Activated naive CD8-positive, alpha-beta T cell (primary cell): ENCODE results near the gene POC5.
A peak's percentile ranks its signal among the peaks of the same experiment; 100 is the strongest.
"Not testable (repeated sequence)": the region's sequence is repeated elsewhere in the genome, so short reads cannot be mapped to it uniquely, and the experiment has no call there.

Experiments
- H3K27ac Mint-ChIP-seq: one replicate; pipeline ENCODE4 v1.8.0; 2021; ENCODE audit warnings: mixed read lengths
- H3K27me3 Mint-ChIP-seq: one replicate; pipeline ENCODE4 v1.8.0; 2021; ENCODE audit warnings: mixed read lengths
- H3K36me3 Mint-ChIP-seq: one replicate; pipeline ENCODE4 v1.8.0; 2021; ENCODE audit warnings: mixed read lengths
- H3K4me1 Mint-ChIP-seq: one replicate; pipeline ENCODE4 v1.8.0; 2021; ENCODE audit warnings: low read depth, mixed read lengths
- H3K4me3 Mint-ChIP-seq: one replicate; pipeline ENCODE4 v1.8.0; 2021; ENCODE audit warnings: mild to moderate bottlenecking, mixed read lengths
- H3K9me3 Mint-ChIP-seq: one replicate; pipeline ENCODE4 v1.8.0; 2021; ENCODE audit warnings: low read depth, mixed read lengths

POC5 gene, protein sequence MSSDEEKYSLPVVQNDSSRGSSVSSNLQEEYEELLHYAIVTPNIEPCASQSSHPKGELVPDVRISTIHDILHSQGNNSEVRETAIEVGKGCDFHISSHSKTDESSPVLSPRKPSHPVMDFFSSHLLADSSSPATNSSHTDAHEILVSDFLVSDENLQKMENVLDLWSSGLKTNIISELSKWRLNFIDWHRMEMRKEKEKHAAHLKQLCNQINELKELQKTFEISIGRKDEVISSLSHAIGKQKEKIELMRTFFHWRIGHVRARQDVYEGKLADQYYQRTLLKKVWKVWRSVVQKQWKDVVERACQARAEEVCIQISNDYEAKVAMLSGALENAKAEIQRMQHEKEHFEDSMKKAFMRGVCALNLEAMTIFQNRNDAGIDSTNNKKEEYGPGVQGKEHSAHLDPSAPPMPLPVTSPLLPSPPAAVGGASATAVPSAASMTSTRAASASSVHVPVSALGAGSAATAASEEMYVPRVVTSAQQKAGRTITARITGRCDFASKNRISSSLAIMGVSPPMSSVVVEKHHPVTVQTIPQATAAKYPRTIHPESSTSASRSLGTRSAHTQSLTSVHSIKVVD

GRCh38 chr5:75717082-75717922, at the start of gene POC5:
TSS of gene POC5 (minus strand) at chr5:75717437. CDS start at chr5:75712937, 4,500 bp downstream.
- Mint-ChIP-seq H3K4me1 (peaks cover 43% of the 10 kb centered on the region), H3K27me3 (no peaks in the 10 kb centered on the region), H3K36me3 (peaks cover 11% of the 10 kb centered on the region), H3K9me3 (no peaks in the 10 kb centered on the region), H3K4me3 (peak within 1 kb of the TSS; percentile 99), H3K27ac (peak within 1 kb of the TSS; percentile 99)

DNA sequence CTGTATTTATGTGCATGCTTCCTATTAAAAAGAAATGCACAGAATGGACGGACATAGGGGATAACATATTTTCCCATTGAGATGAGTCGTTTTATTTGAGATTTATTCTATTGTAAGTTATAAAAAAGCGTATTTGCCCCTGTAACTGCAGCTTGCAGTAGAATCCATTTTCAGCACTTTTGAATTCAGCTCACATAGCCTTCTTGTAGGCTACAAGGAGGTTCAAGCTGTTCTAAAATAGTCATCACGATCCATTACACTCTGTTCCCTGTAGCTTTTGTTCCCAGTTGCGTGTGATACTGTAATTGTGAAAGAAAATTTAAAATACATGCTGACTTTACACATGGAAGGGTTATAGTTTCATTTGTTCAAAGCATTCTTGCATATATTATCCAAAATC, 40.9 kb upstream of the POC5 start:
- Mint-ChIP-seq H3K36me3 (no peaks in the 10 kb centered on the region), H3K27ac (no peak overlapping the region), H3K9me3 (no peaks in the 10 kb centered on the region), H3K4me3 (no peak overlapping the region), H3K4me1 (no peaks in the 10 kb centered on the region), H3K27me3 (peaks cover 15% of the 10 kb centered on the region)

DNA sequence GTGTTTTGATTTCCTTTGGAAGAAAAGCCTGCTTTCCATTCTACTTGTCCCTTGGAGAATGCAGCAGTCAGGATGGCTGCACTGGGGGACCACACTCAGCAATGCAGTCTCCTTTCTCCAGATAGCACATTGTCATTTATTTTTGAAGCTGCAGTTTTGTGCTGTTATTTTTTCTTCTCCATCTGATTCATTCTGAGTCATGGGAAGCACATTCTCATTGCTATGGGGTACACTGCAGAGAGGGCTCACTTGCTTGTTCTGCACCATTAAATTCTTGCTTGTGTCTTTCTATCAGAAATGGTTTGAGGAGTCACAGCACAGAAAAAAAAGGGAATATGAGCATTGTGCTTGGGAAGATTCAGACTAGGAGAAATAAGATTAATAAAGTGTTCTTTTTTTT, 39.7 kb upstream of the POC5 start:
- H3K27ac Mint-ChIP-seq, result no peak overlapping the region
- peaks cover 13% of the 10 kb centered on the region for H3K27me3 Mint-ChIP-seq
- no peak overlapping the region for H3K4me3 Mint-ChIP-seq
- H3K36me3 Mint-ChIP-seq, result no peaks in the 10 kb centered on the region
- no peaks in the 10 kb centered on the region for H3K4me1 Mint-ChIP-seq
- no peaks in the 10 kb centered on the region for H3K9me3 Mint-ChIP-seq

GRCh38 chr5:75756211-75756610, 39.0 kb upstream of the POC5 start:
- Mint-ChIP-seq H3K4me3 (no peak overlapping the region), H3K27me3 (peaks cover 13% of the 10 kb centered on the region), H3K4me1 (no peaks in the 10 kb centered on the region), H3K9me3 (no peaks in the 10 kb centered on the region), H3K36me3 (no peaks in the 10 kb centered on the region), H3K27ac (no peak overlapping the region)

DNA sequence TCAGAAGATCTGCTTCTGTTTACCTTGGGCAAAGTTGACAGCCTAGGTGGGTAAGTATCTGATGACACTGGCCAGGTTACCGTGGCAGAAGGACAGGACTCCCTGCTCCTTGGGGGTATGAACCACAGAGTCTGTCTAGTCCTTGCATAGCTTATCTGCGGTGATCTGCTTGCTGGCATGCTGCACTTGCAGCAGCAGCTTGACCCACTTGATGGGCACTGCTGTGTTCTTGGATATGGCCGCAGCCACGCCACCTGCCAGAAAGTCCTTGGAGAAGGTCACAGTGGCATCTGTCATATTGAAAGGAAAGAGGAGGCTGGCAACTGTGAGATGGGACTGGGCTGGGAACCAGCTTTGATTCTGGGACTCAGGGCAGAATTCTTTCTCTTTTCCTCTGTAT, 35.9 kb upstream of the POC5 start:
- Mint-ChIP-seq H3K4me1 (no peaks in the 10 kb centered on the region), H3K27ac (no peak overlapping the region), H3K4me3 (no peak overlapping the region), H3K9me3 (no peaks in the 10 kb centered on the region), H3K36me3 (no peaks in the 10 kb centered on the region), H3K27me3 (peaks cover 11% of the 10 kb centered on the region)

DNA sequence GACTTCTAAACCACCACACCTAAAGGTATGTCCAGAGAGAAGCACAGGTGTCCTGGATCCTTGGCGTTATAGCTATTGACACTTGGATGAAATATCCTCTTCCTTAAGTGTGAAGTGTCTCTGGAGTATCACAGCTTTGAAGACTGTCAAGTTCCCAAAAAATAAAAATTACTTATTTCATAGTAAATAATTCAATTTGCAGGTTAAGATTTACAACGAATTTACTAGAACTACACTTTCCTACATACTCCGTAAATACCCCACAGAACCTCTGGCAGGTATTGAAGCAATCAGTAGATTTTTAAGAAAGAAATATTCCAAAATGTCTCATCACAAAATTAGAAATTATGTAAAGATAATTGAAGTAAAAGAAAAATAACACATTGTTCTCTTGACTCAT, 27.1 kb upstream of the POC5 start:
- Mint-ChIP-seq H3K27ac (no peak overlapping the region), H3K27me3 (peaks cover 7% of the 10 kb centered on the region), H3K9me3 (no peaks in the 10 kb centered on the region), H3K4me3 (no peak overlapping the region), H3K4me1 (no peaks in the 10 kb centered on the region), H3K36me3 (no peaks in the 10 kb centered on the region)

DNA sequence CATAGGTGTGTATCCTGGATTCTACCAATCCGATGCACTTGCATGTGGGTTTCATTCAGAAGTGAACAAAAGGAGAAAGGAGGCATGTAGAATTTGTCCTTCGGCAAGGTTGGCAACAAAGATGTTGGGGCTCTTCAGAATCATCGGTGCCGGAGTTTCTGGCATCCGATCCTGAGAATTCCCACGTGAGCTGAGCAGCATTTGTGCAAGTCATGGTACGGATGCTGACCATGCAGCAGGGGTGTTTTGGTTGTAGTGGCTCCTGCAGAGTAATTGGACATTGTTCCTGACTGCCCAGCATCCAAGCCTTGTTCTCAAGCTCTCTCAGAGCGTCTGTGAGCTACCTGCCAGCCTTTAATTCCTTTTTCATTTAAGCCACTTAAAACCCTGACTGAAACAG, 19.0 kb upstream of the POC5 start:
- Mint-ChIP-seq H3K27ac (no peak overlapping the region), H3K4me1 (no peaks in the 10 kb centered on the region), H3K4me3 (no peak overlapping the region), H3K36me3 (peaks cover 2% of the 10 kb centered on the region), H3K9me3 (no peaks in the 10 kb centered on the region), H3K27me3 (peaks cover 5% of the 10 kb centered on the region)

- no peaks in the 10 kb centered on the region for H3K9me3 Mint-ChIP-seq
- H3K27me3 Mint-ChIP-seq, result peaks cover 4% of the 10 kb centered on the region
- no peak overlapping the region for H3K27ac Mint-ChIP-seq
- H3K4me3 Mint-ChIP-seq, result no peak overlapping the region
- no peaks in the 10 kb centered on the region for H3K4me1 Mint-ChIP-seq
- peaks cover 4% of the 10 kb centered on the region for H3K36me3 Mint-ChIP-seq
Measured at GRCh38 chr5:75734913-75735789, 17.9 kb upstream of the POC5 start.

- Mint-ChIP-seq H3K4me3 (no peak overlapping the region), H3K9me3 (no peaks in the 10 kb centered on the region), H3K36me3 (peaks cover 5% of the 10 kb centered on the region), H3K27me3 (peaks cover 2% of the 10 kb centered on the region), H3K27ac (no peak overlapping the region), H3K4me1 (no peaks in the 10 kb centered on the region)
Measured at GRCh38 chr5:75733767-75734166, 16.5 kb upstream of the POC5 start.

DNA sequence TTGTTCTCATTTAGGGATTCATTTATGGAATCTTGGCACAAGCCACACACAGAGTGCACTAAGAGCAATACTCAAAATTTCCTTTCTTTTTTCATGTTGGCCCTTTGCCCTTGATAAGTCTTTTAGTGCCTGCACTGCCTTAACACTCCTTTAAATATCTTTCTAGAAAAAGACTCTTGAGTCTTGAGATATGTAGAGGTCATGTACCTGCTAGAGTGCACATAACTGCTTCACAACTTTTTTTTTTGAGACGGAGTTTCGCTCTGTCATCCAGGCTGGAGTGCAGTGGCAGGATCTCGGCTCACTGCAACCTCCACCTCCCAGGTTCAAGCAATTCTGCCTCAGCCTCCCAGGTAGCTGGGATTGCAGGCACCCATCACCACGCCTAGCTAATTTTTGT, 14.3 kb upstream of the POC5 start:
- H3K27ac Mint-ChIP-seq, H3K4me3 Mint-ChIP-seq, H3K36me3 Mint-ChIP-seq, H3K27me3 Mint-ChIP-seq, H3K4me1 Mint-ChIP-seq, H3K9me3 Mint-ChIP-seq: not testable (repeated sequence)

DNA sequence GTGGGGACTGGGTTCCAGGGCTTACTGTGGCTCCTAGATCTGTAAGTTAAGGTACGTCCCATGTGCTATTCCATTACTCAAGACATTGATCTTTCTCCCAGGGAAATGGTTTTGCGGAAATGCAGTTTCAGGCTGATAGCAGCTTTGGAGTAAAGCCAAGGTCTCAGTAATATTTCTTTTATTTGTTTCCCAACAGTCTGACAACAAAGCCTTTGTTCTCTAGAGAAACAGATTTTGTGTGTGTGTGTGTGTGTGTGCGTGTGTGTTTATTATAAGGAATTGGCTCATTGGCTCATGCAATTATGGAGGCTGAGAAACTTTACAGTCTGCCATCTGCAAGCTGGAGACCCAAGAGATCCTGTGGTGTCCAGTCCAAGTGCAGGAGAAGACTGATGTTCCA, 12.1 kb upstream of the POC5 start:
- Mint-ChIP-seq H3K27me3 (no peaks in the 10 kb centered on the region), H3K4me3 (no peak overlapping the region), H3K4me1 (no peaks in the 10 kb centered on the region), H3K27ac (no peak overlapping the region), H3K9me3 (no peaks in the 10 kb centered on the region), H3K36me3 (peaks cover 5% of the 10 kb centered on the region)

DNA sequence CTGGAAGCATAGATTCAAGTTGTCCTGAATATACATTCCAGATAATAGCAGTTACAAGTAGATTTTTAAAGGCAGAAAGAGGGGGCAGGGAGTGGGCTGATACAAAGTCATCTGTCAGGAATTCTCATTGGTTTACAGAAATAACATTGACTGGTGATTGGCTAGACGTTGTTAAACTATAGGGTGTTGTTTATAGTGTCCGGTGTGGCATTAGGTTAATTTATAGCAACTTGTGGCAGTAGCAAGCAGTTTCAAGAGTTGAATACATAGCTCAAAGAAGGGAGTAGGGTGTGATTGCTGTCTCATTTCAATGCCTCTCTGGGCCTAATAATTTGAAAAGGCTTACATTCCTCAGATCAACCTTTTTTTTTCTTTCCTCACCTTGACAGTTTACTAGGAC, 10.7 kb upstream of the POC5 start:
- H3K4me3 Mint-ChIP-seq, result no peak overlapping the region
- no peaks in the 10 kb centered on the region for H3K9me3 Mint-ChIP-seq
- no peak overlapping the region for H3K27ac Mint-ChIP-seq
- H3K36me3 Mint-ChIP-seq, result peaks cover 5% of the 10 kb centered on the region
- no peaks in the 10 kb centered on the region for H3K4me1 Mint-ChIP-seq
- no peaks in the 10 kb centered on the region for H3K27me3 Mint-ChIP-seq

- H3K27me3 Mint-ChIP-seq, H3K4me1 Mint-ChIP-seq, H3K4me3 Mint-ChIP-seq, H3K9me3 Mint-ChIP-seq, H3K27ac Mint-ChIP-seq, H3K36me3 Mint-ChIP-seq: not testable (repeated sequence)
Measured at GRCh38 chr5:75726224-75726623, 9.0 kb upstream of the POC5 start.

GRCh38 chr5:75723378-75723777, 6.1 kb upstream of the POC5 start:
- Mint-ChIP-seq H3K4me3 (no peak overlapping the region), H3K9me3 (no peaks in the 10 kb centered on the region), H3K27ac (no peak overlapping the region), H3K27me3 (no peaks in the 10 kb centered on the region), H3K4me1 (peaks cover 2% of the 10 kb centered on the region), H3K36me3 (no peaks in the 10 kb centered on the region)
